ENCODE measurements around the gene DLG5.

The DLG5 gene

DNA sequence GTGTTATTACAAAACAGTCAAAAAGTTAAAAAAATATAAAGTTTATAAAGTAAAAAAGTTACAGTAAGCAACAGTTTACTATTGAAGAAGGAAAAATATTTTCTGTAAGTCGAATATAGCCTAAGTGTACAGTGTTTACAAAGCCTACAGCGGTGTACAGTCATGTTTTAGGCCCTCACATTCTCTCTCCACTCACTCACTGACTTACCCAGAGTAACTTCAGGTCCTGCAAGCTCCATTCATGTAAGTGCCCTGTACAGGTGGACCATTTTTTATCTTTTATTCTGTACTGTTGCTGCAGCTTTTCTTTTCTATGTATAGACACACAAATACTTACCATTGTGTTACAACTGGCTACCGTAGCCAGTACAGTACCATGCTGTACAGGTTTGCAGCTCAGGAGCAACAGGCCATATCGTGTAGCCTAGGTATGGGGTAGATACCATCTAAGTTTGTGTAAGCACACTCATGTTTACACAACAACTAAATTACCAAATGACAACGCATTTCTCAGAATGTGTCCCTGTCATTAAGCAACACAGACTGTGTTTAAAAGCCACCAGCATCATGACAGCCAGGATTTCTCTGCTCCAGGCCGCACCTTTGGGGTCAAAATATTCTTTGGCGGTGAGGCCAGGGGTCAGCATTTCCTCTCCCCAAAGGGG is 67.2 kb downstream of the DLG5 start:
- Histone ChIP-seq H3K36me3 (ENCODE audit: control insufficient read depth, insufficient read depth, low read length) (no peaks in the 10 kb centered on the region), H3K4me3 (replicated peaks; ENCODE audit: low read depth, low read length) (no peak overlapping the region), H3K27me3 (replicated peaks; ENCODE audit: control insufficient read depth, insufficient read depth, low read length) (no peaks in the 10 kb centered on the region)
- TF ChIP-seq, protein P1, sequence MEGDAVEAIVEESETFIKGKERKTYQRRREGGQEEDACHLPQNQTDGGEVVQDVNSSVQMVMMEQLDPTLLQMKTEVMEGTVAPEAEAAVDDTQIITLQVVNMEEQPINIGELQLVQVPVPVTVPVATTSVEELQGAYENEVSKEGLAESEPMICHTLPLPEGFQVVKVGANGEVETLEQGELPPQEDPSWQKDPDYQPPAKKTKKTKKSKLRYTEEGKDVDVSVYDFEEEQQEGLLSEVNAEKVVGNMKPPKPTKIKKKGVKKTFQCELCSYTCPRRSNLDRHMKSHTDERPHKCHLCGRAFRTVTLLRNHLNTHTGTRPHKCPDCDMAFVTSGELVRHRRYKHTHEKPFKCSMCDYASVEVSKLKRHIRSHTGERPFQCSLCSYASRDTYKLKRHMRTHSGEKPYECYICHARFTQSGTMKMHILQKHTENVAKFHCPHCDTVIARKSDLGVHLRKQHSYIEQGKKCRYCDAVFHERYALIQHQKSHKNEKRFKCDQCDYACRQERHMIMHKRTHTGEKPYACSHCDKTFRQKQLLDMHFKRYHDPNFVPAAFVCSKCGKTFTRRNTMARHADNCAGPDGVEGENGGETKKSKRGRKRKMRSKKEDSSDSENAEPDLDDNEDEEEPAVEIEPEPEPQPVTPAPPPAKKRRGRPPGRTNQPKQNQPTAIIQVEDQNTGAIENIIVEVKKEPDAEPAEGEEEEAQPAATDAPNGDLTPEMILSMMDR (IDR thresholded peaks at IDR 0.05; ENCODE audit: insufficient read depth, low read length, poor library complexity, severe bottlenecking): no peak
- no peak for DNase-seq (ENCODE audit: extremely low read depth, insufficient read length)

DNA sequence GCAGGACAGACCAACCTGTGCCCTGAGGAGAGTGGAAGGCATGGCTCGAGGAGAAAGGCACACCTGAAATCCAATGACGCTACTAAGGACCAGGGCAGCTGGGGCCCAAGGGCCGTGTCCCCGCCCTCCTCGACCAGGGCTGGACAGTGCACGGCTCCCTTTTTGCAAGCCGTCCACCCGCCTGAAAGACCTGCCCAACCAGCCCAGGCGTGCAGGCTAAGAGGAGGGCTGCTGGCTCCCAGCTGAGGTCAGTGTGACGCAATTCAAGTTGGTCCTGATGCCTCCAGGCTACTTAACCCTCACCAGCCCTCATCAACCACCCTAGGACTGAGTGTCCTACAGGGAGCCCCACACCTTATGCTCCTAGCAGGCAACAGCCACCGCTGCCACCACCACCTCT is 69.3 kb downstream of the DLG5 start:
- TF ChIP-seq, protein P1 (IDR thresholded peaks at IDR 0.05; ENCODE audit: insufficient read depth, low read length, poor library complexity, severe bottlenecking): no peak
- no peak overlapping the region for H3K4me3 ChIP-seq (replicated peaks; ENCODE audit: low read depth, low read length)
- H3K36me3 ChIP-seq (ENCODE audit: control insufficient read depth, insufficient read depth, low read length): peaks cover 3% of the 10 kb centered on the region
- no peak for DNase-seq (ENCODE audit: extremely low read depth, insufficient read length)
- no peaks in the 10 kb centered on the region for H3K27me3 ChIP-seq (replicated peaks; ENCODE audit: control insufficient read depth, insufficient read depth, low read length)

DNA sequence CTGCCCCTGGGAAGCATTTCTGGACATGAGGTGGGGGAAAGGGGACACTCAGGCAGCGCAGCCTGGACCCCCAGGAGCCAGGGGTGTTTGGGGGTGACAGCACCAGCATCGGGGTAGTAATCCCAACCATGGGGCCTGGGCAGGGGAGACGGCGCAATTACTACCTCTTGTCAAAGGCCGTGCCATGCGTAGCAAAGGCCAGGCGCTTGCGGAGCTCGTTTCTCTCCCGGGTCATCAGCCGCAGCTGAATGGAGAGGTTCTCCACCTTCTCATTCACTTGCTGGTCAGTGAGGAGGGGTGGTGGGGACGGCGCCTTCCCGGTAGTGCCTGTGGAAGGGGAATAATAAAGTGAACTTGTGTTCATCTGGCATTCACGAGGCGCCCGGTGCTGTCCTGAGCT is 70.0 kb downstream of the DLG5 start:
- no peak for DNase-seq (ENCODE audit: extremely low read depth, insufficient read length)
- H3K4me3 ChIP-seq (replicated peaks; ENCODE audit: low read depth, low read length): no peak overlapping the region
- TF ChIP-seq, protein P1 (IDR thresholded peaks at IDR 0.05; ENCODE audit: insufficient read depth, low read length, poor library complexity, severe bottlenecking): no peak
- no peaks in the 10 kb centered on the region for H3K27me3 ChIP-seq (replicated peaks; ENCODE audit: control insufficient read depth, insufficient read depth, low read length)
- peaks cover 3% of the 10 kb centered on the region for H3K36me3 ChIP-seq (ENCODE audit: control insufficient read depth, insufficient read depth, low read length)

DNA sequence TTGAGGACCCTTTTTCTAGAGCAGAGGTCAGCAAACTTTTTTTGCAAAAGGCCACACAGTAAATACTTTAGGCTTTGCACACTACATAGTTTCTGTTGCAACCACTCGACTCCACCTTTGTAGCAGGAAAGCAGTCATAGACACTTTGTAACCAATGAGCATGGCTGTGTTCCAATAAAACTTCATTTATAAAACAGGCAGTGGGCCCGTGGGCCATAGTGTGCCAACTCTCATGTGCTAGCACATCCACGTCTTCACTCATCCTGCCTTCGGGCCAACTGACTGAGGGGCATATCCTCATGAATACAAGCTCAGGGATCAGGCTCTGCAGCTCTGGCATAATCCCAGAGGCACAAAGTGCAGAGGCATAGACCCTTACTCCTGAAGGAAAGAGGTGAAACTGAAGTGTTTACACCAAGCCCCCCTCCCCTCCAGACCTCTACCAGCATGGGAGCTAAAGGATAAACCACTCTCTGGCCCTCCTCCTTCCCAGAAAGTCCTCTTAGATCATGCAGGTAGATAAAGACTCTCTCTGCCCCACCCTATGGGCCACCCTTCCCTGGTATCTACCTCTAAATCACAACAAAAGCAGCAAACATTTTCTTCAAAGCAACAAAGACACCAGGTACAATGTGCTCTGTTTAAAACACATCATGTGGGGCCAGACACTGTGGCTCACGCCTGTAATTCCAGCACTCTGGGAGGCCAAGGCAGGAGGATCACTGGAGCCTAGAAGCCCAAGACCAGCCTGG is 71.0 kb downstream of the DLG5 start:
- H3K4me3 ChIP-seq (replicated peaks; ENCODE audit: low read depth, low read length): no peak overlapping the region
- DNase-seq (ENCODE audit: extremely low read depth, insufficient read length): no peak
- H3K27me3 ChIP-seq (replicated peaks; ENCODE audit: control insufficient read depth, insufficient read depth, low read length): no peaks in the 10 kb centered on the region
- H3K36me3 ChIP-seq (ENCODE audit: control insufficient read depth, insufficient read depth, low read length): peaks cover 3% of the 10 kb centered on the region
- TF ChIP-seq, protein P1 (IDR thresholded peaks at IDR 0.05; ENCODE audit: insufficient read depth, low read length, poor library complexity, severe bottlenecking): no peak

DNA sequence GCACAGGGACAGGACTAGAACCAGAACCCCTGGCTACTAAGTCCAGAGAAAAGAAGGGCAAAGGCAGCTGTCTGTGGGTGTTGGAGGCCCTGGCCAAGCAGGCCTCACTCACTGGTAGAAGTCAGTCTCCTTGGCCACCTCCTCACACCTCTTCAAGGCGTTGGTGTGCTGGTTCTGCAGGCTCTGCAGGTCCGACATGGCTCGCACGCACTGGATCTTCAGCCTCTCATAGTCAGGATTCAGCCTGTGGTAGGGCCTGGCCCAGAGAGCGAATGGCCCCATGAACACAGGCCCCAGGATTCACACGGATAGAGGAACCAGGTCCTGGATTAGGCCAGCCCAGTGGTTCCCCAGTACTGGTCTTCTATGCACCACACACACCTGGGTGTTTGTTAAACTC is 72.4 kb downstream of the DLG5 start:
- peaks cover 3% of the 10 kb centered on the region for H3K36me3 ChIP-seq (ENCODE audit: control insufficient read depth, insufficient read depth, low read length)
- DNase-seq (ENCODE audit: extremely low read depth, insufficient read length): no peak
- no peaks in the 10 kb centered on the region for H3K27me3 ChIP-seq (replicated peaks; ENCODE audit: control insufficient read depth, insufficient read depth, low read length)
- TF ChIP-seq, protein P1 (IDR thresholded peaks at IDR 0.05; ENCODE audit: insufficient read depth, low read length, poor library complexity, severe bottlenecking): no peak
- H3K4me3 ChIP-seq (replicated peaks; ENCODE audit: low read depth, low read length): no peak overlapping the region

Measured in GM06990 (cell line).